GM19328 (cell line): ENCODE results near the gene SYNGR2.

ENCODE experiments used
- ATAC-seq: cut with Tn5 transposase; IDR thresholded peaks from one replicate; pipeline ENCODE4 v1.9.1; 2021; ENCODE audit warnings: mild to moderate bottlenecking, moderate library complexity; ENCODE audit not compliant: unreplicated experiment

Gene SYNGR2

DNA sequence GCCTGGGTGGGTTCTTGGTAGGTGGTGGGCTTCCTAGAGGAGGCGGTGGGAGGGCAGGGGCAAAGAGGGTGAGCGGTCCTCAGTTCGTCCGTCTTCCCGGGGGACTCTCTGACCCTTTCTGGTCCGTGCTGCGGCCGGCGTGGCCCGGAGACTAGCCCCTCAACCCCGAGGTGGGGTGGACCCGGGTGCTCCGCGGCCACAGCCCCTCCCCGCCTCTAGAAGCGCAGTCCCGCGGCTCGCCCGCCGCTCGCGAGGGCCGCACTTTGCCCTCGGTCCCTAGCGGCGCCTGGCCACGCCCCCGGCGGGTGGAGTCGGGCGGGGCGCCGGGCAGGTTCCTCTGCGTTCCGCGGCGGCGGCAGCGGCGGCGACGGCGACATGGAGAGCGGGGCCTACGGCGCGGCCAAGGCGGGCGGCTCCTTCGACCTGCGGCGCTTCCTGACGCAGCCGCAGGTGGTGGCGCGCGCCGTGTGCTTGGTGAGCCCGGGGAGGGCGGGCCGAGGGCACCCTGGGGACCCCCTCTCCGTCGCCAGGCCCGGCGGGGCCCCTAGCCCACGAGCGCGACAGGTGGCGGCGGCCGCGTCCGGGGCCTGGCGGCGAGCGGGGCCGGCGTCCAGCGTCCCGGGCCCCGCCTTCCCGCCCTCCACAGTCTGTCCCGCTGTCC lies at the start of gene SYNGR2:
Gene SYNGR2, plus strand, starts transcription at position 340 of the 661 bp plus-strand sequence. Its CDS starts 36 bp downstream, at position 376.
- ATAC-seq: peak; percentile 54

- no peak for ATAC-seq
Measured at GRCh38 chr17:78118801-78119241, 49.6 kb upstream of the SYNGR2 start.

GRCh38 chr17:78120537-78120936 lies 47.8 kb upstream of the SYNGR2 start:
- no peak for ATAC-seq

GRCh38 chr17:78120971-78121800 lies 47.2 kb upstream of the SYNGR2 start:
- ATAC-seq: no peak

- no peak for ATAC-seq
Measured at GRCh38 chr17:78121801-78122215, 46.6 kb upstream of the SYNGR2 start.

DNA sequence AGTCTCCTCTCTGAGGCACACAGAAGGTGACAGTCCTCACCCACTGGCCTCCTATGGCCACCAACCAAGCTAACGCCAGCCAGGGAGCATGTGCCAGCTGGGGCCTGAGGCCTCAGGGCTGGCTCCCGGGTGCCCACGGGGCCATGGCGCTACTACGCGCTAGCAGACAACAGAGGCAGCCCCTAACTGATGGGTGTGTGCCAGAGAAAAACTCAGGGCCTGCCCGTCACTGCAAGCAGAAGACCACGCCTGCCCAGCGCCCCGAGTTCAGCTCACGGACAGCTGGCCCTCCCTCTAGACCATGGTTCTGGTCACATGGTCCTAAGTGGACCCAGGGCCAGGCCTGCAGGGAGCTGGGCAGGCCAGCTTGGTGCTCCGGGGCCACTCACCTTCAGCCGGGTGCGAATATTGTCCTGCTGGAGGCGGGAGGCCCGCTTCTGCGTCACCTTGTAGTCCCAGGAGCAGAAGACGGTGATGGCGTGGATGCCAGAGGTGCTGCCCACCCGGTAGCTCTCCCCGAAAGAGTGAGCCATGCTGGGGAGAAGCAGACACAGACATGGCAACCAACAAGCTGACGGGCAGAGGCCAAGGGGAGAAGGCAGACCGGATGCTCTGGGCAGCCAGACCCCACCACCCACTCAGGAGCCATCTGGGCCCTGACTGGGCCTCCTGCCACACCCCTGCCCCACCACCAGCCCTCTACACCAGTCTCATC lies 46.0 kb upstream of the SYNGR2 start:
- no peak for ATAC-seq

GRCh38 chr17:78122931-78123249 lies 45.5 kb upstream of the SYNGR2 start:
- no peak for ATAC-seq

DNA sequence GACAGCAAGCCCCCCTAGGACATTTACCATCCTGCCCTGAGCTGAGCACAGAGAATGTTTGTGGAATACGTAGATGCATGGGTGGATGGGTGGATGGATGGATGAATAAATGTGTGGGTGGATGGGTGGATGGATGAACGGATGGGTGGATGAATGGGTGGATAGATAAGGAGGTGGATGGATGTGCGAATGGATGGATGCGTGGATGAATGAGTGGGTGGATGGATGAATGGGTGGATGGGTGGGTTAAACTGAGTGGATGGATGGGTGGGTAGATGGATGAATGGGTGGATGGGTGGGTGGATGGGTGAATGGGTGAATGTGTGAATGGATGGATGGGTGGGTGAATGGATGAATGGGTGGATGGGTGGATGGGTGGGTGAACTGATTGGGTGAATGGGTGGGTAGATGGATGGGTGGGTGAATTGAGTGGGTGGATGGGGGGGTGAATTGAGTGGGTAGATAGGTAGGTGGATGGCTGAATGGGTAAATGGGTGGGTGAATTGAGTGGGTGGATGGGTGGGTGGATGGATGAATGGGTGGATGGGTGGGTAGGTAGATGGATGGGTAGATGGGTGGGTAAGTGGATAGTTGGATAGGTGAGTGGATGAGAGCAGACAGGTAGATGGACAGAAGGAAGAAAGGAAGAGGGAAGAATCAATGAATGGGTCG lies 45.0 kb upstream of the SYNGR2 start:
- no peak for ATAC-seq

DNA sequence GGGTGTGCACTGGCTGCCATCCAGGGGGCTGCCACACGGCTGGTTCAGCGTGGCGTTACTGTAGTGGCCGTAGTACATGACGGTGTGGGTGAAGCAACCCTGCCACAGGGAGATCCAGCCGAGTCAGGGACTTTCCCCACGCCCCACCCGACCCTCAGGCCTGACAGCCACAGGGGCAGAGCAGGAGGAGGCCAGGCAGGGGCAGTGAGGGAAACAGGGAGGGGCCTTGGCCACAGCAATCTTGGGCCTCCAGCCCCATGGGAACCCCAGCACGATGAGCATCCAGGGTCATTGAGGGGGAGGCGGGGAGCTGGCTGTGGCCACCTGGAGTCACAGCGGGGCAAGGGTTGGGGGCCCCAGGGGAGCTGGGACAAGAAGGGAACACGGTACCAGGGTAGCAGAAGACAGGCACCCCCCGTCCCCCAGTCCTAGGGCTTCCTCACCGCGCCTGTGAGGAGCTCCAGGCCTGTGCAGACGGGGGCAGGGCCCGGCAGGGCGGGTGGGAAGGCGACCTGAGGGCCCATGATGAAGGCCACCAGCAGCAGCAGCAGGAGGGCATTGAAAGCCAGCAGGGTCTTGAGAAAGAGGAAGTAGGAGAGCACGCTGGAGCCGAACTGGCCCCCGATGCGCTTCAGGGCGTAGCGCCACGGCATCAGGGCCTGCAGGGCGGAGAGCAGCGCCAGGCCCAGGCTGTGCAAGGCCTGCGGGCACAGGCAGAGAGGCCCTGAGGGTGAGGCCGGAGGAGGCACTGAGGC lies 44.1 kb upstream of the SYNGR2 start:
- ATAC-seq: no peak

GRCh38 chr17:78124836-78125137 lies 43.6 kb upstream of the SYNGR2 start:
- no peak for ATAC-seq

- ATAC-seq: no peak
Measured at GRCh38 chr17:78125138-78125913, 43.1 kb upstream of the SYNGR2 start.

DNA sequence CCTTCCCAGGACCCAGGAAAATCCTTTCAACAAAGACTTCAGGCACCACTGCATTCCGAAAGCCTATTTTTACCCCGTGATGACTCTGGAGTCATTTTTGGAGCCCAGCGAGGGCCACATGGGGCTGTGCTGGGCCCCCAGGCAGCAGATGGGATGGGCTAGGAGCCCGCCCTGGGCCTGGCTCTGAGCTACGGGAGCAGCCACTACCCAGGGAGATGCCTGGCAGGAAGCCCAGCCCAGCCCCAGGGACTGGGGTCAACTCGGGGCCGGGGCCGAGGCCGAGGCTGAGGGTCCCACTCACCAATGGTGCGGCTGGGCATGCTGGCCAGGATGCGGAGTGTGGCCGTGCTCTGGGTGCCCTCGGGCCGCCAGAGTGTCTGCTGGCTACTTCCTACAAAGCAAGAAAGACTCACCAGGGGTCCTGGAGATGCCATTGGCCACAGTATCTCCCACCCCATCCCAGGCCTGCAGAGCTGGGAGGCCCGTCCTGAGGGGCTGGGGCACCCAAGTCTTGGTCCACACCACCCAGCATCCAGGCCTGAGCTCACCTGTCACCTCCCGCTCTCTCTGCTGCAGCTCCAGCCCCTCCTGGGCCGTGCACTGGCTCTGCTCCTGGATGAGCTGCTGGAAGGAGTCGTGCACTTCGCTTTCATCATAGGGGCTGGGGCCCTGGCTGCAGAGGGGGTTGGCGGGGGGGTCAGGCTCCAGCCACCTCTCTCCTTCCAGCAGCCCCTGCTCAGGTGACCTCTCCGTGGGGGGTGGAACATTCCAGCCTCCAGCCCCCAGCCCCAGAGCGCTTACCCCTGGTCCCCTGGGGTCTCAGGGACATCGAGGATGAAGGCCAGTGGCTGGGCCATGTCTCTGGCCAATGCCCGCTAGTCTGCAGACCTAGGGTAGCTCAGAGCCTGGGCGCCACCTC lies 42.1 kb upstream of the SYNGR2 start:
- ATAC-seq: no peak

DNA sequence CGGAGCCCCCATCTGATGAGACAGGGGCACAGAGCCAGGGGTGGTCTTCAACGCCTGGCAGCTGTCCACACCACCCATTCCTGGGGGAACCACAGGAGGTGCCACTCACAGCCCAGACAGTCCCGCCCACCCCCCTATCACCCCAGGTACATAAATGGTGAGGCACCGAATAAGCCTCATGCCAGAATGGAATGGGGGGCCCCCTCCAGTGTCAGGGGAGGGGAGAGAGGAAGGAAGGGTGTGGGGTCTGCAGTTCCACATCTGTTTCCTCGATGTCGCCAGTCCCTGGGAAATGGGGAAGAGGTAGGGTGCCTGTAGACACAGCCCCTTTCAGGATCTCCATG lies 41.5 kb upstream of the SYNGR2 start:
- no peak for ATAC-seq

- ATAC-seq: no peak
Measured at GRCh38 chr17:78127239-78127887, 41.0 kb upstream of the SYNGR2 start.

DNA sequence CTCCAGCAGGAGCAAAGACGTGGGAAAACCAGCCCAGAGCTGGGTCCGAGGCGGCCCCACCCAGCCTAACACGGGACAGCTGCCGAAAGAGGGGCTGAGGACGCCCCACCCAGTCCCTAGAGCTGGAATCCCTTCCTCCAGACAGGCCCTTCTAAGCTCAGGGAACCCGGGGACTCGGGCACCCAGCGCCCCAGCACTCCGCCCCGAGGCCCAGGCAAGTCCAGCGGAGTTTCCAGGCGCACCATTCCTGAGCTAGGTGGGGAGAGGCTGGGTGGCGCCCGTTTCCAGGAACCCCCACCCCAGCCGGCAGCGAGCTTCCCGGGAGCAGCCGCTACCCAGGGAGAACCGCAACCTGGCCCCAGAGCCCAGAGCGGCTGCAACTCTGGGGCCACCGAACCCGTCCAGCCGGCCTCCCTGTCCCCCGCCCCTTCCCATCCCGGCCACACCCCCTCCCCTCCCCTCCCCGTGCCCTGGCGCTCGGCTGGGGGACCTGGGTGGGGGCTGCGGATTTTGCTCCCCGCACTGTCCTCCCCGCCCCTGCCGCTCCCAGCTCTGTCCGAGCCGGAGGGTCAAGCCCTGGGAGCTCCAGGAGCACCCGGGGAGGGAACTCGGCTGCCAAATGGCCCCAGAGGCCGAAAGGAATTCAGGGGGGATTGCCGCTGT lies 40.4 kb upstream of the SYNGR2 start:
- ATAC-seq: no peak

- ATAC-seq: no peak
Measured at GRCh38 chr17:78128551-78129350, 39.6 kb upstream of the SYNGR2 start, which contains the start of gene TMC6. Gene TMC6 (minus strand): TSS chr17:78128755. CDS start chr17:78126832, 1,923 bp downstream.
